PC-3 (cell line): ENCODE measurements around the gene TCOF1.

Experiments
- EZH2 ChIP-seq: fragments of 300-600 bp; sonication (generic); IDR thresholded peaks from one replicate; pipeline ENCODE4 v1.6.1; 2017; ENCODE audit warnings: antibody characterized with exemption, mild to moderate bottlenecking, low read length; ENCODE audit not compliant: unreplicated experiment
- TF ChIP-seq, protein P1 (sequence below): fragments of 300-600 bp; sonication (generic); conservative IDR thresholded peaks from 2 replicates; pipeline ENCODE4 v1.5.1; 2017; ENCODE audit warnings: antibody characterized with exemption, low read depth, mild to moderate bottlenecking, low read length

DNA sequence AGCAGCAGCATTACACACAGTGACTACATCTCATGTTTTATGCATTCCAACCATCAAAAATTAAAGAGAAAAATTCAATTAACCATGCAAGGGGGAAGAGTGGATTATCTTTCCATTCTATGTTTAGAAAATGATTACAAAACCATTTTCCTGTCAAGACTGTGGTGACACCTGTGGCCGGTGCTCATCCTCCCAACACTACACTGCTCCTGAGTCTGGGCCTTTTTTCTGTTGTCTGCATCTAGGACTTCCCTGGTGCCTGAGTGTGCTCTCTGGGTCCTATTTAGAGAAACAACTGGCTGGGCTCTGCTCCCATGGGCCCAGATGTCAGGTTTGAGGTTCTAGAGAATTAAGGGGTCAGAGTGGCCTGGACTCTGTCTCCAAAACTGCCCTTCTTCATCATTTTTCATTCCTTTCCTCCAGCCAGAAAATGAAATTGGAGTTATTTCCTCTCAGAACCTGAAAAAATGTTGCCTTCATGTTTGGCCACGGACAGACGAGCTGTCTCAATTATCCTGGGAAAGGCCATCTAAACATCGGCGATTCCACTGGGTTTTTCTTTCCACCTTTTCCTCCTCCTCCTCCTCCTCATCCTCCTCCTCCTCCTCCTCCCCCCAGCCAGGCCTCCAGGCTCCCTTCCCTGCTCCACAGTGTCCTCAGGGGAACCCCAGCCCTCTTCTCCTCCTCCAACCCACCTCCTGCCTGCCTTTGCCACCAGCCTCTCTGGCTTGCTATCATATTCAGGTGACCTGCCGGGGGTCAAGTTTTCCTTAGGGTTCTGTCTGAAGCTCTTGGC, 43.4 kb upstream of the TCOF1 start:
- TF ChIP-seq, protein P1, sequence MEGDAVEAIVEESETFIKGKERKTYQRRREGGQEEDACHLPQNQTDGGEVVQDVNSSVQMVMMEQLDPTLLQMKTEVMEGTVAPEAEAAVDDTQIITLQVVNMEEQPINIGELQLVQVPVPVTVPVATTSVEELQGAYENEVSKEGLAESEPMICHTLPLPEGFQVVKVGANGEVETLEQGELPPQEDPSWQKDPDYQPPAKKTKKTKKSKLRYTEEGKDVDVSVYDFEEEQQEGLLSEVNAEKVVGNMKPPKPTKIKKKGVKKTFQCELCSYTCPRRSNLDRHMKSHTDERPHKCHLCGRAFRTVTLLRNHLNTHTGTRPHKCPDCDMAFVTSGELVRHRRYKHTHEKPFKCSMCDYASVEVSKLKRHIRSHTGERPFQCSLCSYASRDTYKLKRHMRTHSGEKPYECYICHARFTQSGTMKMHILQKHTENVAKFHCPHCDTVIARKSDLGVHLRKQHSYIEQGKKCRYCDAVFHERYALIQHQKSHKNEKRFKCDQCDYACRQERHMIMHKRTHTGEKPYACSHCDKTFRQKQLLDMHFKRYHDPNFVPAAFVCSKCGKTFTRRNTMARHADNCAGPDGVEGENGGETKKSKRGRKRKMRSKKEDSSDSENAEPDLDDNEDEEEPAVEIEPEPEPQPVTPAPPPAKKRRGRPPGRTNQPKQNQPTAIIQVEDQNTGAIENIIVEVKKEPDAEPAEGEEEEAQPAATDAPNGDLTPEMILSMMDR, result no peak
- TF ChIP-seq EZH2, result no peak
